OCI-LY7 (cell line): ENCODE data around the gene C20orf204. TPM values are rescaled to one million over a fixed set of nuclear protein-coding genes. Genes with fewer than 3 reads are reported as not detected.

Experiments
- BruUV-seq: library from RNA; stranded (reverse); fragments of 400-500 nt; replicated peaks from 2 replicates; lab custom pipeline; 2021; lab: Mats Ljungman, UMichigan
- CTCF ChIA-PET: fragments of 300-600 bp; sonication (Branson Sonifier 250); formaldehyde crosslinking; loops from one replicate; lab custom pipeline; 2022; ENCODE audit warnings: antibody characterized with exemption; ENCODE audit not compliant: unreplicated experiment; lab: Charles Lee
- POLR2A ChIA-PET: fragments of 300-600 bp; sonication (Branson Sonifier 250); formaldehyde crosslinking; loops from one replicate; lab custom pipeline; 2022; ENCODE audit warnings: antibody characterized with exemption; lab: Charles Lee
- DNase-seq: peaks from one replicate; pipeline ENCODE4 v3.0.0-alpha.2; 2015; ENCODE audit warnings: low spot score
- H2AFZ ChIP-seq: fragments of 200-600 bp; sonication (generic), shearing (Covaris generic); 2 replicates; pipeline ENCODE4 v1.6.1; 2014; ENCODE audit warnings: mild to moderate bottlenecking, antibody characterized with exemption, low read length, moderate library complexity
- H3K27ac ChIP-seq: fragments of 200-600 bp; sonication (generic); 2 replicates; pipeline ENCODE4 v1.5.1; 2014; ENCODE audit warnings: mixed run types, low read depth, mild to moderate bottlenecking, moderate library complexity, low read length, inconsistent platforms; ENCODE audit not compliant: poor library complexity, severe bottlenecking
- H3K36me3 ChIP-seq: fragments of 200-600 bp; sonication (generic); 2 replicates; pipeline ENCODE4 v1.6.1; 2014; ENCODE audit warnings: mild to moderate bottlenecking, antibody characterized with exemption, low read length, moderate library complexity, mixed read lengths; ENCODE audit not compliant: insufficient read depth
- H3K4me1 ChIP-seq: fragments of 200-600 bp; sonication (generic); 2 replicates; pipeline ENCODE4 v1.5.1; 2014; ENCODE audit warnings: mild to moderate bottlenecking, low read length; ENCODE audit not compliant: insufficient read depth, poor library complexity, severe bottlenecking
- H3K4me2 ChIP-seq: fragments of 200-600 bp; sonication (generic); 2 replicates; pipeline ENCODE4 v1.6.1; 2014; ENCODE audit warnings: mild to moderate bottlenecking, low read length
- H3K4me3 ChIP-seq: fragments of 200-600 bp; sonication (generic); 2 replicates; pipeline ENCODE4 v1.5.1; 2014; ENCODE audit warnings: mild to moderate bottlenecking, low read depth, low read length; ENCODE audit not compliant: poor library complexity, severe bottlenecking
- H3K79me2 ChIP-seq: fragments of 200-600 bp; sonication (generic); 2 replicates; pipeline ENCODE4 v1.6.1; 2016; ENCODE audit warnings: low read depth, mild to moderate bottlenecking, low read length, moderate library complexity, mixed read lengths; ENCODE audit not compliant: insufficient read depth
- H3K9me2 ChIP-seq: fragments of 200-600 bp; sonication (generic); 2 replicates; pipeline ENCODE4 v1.6.1; 2016; ENCODE audit warnings: mild to moderate bottlenecking, low read length, mixed read lengths; ENCODE audit not compliant: insufficient read depth
- H3K9me3 ChIP-seq: fragments of 200-600 bp; sonication (generic); 2 replicates; pipeline ENCODE4 v1.6.1; 2014; ENCODE audit warnings: mild to moderate bottlenecking, mixed run types, low read length, mixed read lengths
- H4K20me1 ChIP-seq: fragments of 200-600 bp; sonication (generic); 2 replicates; pipeline ENCODE4 v1.6.1; 2014; ENCODE audit warnings: mild to moderate bottlenecking, antibody characterized with exemption, low read length, moderate library complexity, mixed read lengths; ENCODE audit not compliant: insufficient read depth
- EZH2phosphoT487 ChIP-seq: fragments of 200-600 bp; sonication (generic); IDR thresholded peaks from 2 replicates; pipeline ENCODE4 v1.6.1; 2018; ENCODE audit warnings: low read depth, borderline replicate concordance, mild to moderate bottlenecking, mixed run types, antibody characterized with exemption, low read length, moderate library complexity, mixed read lengths
- intact Hi-C: fragments of 100-400 bp; cut with micrococcal nuclease; formaldehyde crosslinking; loops from one replicate; pipeline ENCODE4 v1.10.0; 2022; ENCODE audit not compliant: unreplicated experiment
- total RNA-seq, 2 experiments: library from RNA; depleted of rRNA in 1 of 2; stranded (reverse); fragments of >200 nt in 1 of 2; shearing (Covaris generic) in 1 of 2; gene quantifications; 2 replicates each; pipeline ENCODE4 v1.2.3, GENCODE V29; 2014 to 2022
- TF ChIP-seq, protein P1 (sequence below): fragments of 200-600 bp; sonication (generic); conservative IDR thresholded peaks from 2 replicates; pipeline ENCODE4 v1.5.1; 2014; ENCODE audit warnings: mild to moderate bottlenecking, antibody characterized with exemption, low read length, moderate library complexity, mixed read lengths

C20orf204 gene
- total RNA-seq, 2 experiments from 2014 or later = 3.5 to 6.7 TPM

DNA sequence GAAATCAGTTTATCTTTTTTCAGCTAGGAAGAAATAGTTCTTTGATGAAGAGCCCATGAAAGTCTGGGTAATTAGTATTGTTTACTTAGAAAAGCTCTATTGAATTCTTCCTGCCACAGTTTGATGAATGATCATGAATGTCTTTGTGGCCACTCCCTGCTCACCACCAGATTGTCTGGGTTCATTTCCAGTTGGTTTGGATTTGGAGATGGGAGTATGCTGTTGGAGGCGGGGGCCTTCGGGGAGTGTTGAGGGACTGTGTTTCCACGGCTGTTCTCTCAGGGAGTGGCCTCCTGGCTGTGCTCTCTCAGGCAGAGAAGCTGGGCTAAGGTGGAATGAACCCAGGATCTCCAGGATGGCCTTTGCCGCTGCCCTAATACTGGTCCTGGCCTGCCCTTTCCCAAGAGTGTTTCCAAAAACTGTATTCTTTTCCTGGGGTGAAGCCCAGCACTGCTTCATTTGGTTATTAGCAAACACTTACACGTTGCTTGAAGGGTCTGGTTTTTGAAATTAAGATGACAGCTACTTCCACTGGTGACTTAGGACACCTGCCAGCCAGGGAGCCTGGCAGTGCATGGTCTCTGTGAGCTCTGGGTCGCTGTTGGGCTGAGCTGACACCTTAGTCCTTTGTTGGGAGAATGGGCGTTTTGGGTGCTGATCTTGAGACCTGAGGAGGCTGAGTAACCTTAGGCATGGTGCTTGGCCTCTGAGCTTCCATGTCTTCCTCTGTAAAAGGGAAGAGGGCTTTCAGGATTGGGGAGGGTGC lies 31.8 kb upstream of the C20orf204 start:
- H3K9me2 ChIP-seq = no peaks in the 10 kb centered on the region
- H3K9me3 ChIP-seq = peaks cover 13% of the 10 kb centered on the region; the same call in 1 of the 2 replicates
- POLR2A ChIA-PET = no interaction called here
- intact Hi-C loops = no loop called here
- H3K4me3 ChIP-seq = no peak overlapping the region
- no peaks in the 10 kb centered on the region for H4K20me1 ChIP-seq
- no peak overlapping the region for H3K4me2 ChIP-seq
- TF ChIP-seq, protein P1, sequence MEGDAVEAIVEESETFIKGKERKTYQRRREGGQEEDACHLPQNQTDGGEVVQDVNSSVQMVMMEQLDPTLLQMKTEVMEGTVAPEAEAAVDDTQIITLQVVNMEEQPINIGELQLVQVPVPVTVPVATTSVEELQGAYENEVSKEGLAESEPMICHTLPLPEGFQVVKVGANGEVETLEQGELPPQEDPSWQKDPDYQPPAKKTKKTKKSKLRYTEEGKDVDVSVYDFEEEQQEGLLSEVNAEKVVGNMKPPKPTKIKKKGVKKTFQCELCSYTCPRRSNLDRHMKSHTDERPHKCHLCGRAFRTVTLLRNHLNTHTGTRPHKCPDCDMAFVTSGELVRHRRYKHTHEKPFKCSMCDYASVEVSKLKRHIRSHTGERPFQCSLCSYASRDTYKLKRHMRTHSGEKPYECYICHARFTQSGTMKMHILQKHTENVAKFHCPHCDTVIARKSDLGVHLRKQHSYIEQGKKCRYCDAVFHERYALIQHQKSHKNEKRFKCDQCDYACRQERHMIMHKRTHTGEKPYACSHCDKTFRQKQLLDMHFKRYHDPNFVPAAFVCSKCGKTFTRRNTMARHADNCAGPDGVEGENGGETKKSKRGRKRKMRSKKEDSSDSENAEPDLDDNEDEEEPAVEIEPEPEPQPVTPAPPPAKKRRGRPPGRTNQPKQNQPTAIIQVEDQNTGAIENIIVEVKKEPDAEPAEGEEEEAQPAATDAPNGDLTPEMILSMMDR = no peak
- TF ChIP-seq EZH2phosphoT487 = no peak
- CTCF ChIA-PET = no interaction called here
- no peak overlapping the region for H3K27ac ChIP-seq
- DNase-seq = no peak
- peaks cover 88% of the 10 kb centered on the region for H3K36me3 ChIP-seq
- H3K4me1 ChIP-seq = no peaks in the 10 kb centered on the region
- H2AFZ ChIP-seq = no peak overlapping the region
- TSS peak; percentile 38 for BruUV-seq
- H3K79me2 ChIP-seq = no peaks in the 10 kb centered on the region

DNA sequence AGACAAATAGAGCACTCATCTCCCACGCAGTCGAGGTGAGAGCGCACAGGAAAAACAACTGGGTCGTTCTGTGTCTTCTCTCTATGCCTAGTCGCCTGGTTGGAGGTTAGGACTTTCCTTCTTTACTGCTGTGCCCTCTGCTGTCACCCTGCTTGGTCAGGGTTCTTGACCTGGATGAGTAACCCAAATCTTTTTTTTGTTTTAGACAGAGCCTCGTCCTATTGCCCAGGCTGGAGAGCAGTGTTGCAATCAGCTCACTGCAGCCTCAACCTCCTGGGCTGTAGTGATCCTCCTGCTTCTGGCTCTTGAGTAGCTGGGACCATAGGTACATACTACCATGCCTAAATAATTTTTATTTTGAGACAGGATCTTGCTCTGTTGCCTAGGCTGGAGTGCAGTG lies 30.6 kb upstream of the C20orf204 start:
- H3K36me3 ChIP-seq = peaks cover 88% of the 10 kb centered on the region
- H4K20me1 ChIP-seq = no peaks in the 10 kb centered on the region
- no TSS peak for BruUV-seq
- ChIA-PET CTCF (no interaction called here), POLR2A (no interaction called here)
- H3K27ac ChIP-seq = no peak overlapping the region
- H3K4me1 ChIP-seq = no peaks in the 10 kb centered on the region
- intact Hi-C loops = no loop called here
- no peak overlapping the region for H2AFZ ChIP-seq
- no peaks in the 10 kb centered on the region for H3K79me2 ChIP-seq
- H3K4me3 ChIP-seq = no peak overlapping the region
- peaks cover 13% of the 10 kb centered on the region; the same call in 1 of the 2 replicates for H3K9me3 ChIP-seq
- H3K9me2 ChIP-seq = no peaks in the 10 kb centered on the region
- no peak overlapping the region for H3K4me2 ChIP-seq
- no peak for DNase-seq
- TF ChIP-seq, protein P1 = no peak
- no peak for TF ChIP-seq EZH2phosphoT487

DNA sequence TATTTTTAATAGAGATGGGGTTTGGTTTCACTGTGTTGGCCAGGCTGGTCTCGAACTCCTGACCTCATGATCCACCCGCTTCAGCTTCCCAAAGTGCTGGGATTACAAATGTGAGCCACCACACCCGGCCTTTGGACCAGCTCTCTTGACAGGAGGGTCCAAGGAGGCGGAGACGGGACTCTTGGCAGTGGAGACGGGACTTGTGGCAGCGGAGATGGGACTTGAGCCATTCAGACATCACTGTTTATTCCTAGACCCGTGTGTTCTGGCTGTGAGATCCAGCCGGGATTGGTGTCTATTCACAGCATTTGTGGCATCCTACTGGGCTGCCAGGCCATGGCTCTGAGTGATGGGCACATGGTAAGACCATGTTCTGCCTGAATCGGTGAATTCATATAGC lies 29.5 kb upstream of the C20orf204 start:
- ChIA-PET POLR2A (no interaction called here), CTCF (no interaction called here)
- no peak for DNase-seq
- TF ChIP-seq, protein P1 = no peak
- no peak for TF ChIP-seq EZH2phosphoT487
- Histone ChIP-seq H3K9me2 (no peaks in the 10 kb centered on the region), H3K4me1 (no peaks in the 10 kb centered on the region), H3K9me3 (peaks cover 13% of the 10 kb centered on the region; the same call in 1 of the 2 replicates), H4K20me1 (no peaks in the 10 kb centered on the region), H3K4me3 (no peak overlapping the region), H3K36me3 (peaks cover 90% of the 10 kb centered on the region), H3K27ac (no peak overlapping the region), H3K4me2 (no peak overlapping the region), H3K79me2 (no peaks in the 10 kb centered on the region), H2AFZ (no peak overlapping the region)
- no TSS peak for BruUV-seq
- intact Hi-C loops = no loop called here
